ENCODE data around the gene ZNF408. TPM values are rescaled to one million over a fixed set of nuclear protein-coding genes. Genes with fewer than 3 reads are reported as not detected.

ZNF408 gene
- total RNA-seq, 2 experiments from 2014 or later, result 7.3 to 7.6 TPM

DNA sequence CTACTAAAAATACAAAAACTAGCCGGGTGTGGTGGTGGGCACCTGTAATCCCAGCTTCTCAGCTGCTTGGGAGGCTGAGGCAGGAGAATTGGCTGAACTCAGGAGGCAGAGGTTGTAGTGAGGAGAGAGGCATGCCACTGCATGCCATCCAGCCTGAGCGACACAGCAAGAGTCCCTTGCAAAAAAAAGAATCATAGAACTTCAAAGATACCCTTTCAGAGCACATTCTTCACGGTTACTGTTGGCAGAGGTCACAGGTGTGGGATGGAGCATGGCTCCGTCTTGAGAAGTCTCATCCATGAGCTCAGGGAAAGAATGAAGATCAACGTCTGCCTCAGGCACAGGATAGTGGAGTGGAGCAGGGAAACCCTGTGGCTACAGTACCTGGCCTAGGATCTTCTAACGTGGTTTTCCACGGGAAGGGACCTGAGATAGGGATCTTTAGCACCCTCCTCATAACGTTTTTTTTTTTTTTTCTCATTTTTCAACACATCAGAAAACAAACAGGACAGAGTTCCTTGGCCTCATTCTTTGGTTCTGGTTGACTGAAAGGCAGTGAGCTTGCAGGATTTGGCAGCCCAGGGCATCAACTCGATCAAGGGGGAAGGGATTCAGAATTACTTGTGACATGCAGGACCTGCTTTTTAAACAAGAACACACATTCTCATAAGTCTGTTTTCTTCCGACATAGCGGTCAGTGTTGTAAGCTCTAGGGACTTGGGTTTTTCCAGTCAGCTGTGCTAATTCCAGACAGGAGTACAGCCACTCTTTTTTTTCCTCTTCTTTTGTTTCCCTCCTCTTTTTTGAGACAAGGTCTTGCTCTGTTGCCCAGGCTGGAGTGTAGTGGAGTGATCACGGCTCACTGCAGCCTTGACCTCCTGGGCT is 41.0 kb downstream of the ZNF408 start:
- Mint-ChIP-seq H3K4me3 (no peak overlapping the region), H3K27me3 (ENCODE audit: low read depth) (no peaks in the 10 kb centered on the region), H3K36me3 (ENCODE audit: low read depth) (peaks cover 39% of the 10 kb centered on the region), H3K9me3 (no peaks in the 10 kb centered on the region), H3K27ac (no peak overlapping the region), H3K4me1 (ENCODE audit: low read depth) (no peaks in the 10 kb centered on the region)
- CTCF ChIA-PET, result interaction anchor here (0.5 kb wide), 1 partner anchor 21 kb away, joined by 4 read pairs; no protein-coding TSS in a partner anchor
- DNase-seq, result no peak
- intact Hi-C loops (cut with micrococcal nuclease), result no loop called here

GRCh38 chr11:46743043-46743442 is 42.2 kb downstream of the ZNF408 start:
- H3K36me3 Mint-ChIP-seq (ENCODE audit: low read depth), result peaks cover 44% of the 10 kb centered on the region
- H3K4me3 Mint-ChIP-seq, result no peak overlapping the region
- H3K9me3 Mint-ChIP-seq, result no peaks in the 10 kb centered on the region
- H3K27me3 Mint-ChIP-seq (ENCODE audit: low read depth), result no peaks in the 10 kb centered on the region
- no peak overlapping the region for H3K27ac Mint-ChIP-seq
- CTCF ChIA-PET, result interaction anchor here (0.9 kb wide), 1 partner anchor 8 kb away, joined by 3 read pairs; no protein-coding TSS in a partner anchor
- DNase-seq, result no peak
- H3K4me1 Mint-ChIP-seq (ENCODE audit: low read depth), result no peaks in the 10 kb centered on the region
- intact Hi-C loops (cut with micrococcal nuclease), result no loop called here

DNA sequence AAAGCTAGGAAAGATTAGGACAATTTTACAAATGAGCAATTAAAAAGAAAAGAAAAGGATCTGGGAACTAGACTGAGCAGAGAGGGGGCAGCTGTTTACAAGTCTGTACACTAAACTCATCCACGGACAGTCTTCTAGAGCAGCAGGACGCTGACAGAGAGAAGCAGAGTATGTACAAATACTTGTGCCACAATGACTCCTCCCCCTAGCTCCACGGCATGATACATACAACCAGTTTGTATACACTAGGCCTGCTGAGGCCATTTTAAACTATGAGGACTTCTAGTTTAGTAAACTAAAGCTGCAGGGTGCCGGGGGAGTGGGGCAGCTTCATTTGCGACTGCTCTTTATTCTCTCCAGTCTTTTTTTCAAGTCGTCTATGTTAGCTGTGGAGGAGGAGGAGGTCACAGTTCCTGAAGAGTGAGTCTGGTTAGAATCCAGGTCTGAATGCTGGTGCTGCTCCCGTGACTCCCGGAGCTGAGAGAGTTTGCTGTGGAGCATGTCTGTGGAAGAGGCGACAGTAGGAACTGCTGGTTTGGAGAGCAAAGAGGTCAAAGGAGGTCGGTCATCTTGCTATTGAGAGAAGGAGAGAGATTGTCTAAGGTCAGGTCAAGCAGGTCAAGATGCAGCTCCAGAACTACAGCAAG is 43.0 kb downstream of the ZNF408 start:
- Mint-ChIP-seq H3K27ac (no peak overlapping the region), H3K4me1 (ENCODE audit: low read depth) (no peaks in the 10 kb centered on the region), H3K4me3 (no peak overlapping the region), H3K36me3 (ENCODE audit: low read depth) (peaks cover 48% of the 10 kb centered on the region), H3K9me3 (no peaks in the 10 kb centered on the region), H3K27me3 (ENCODE audit: low read depth) (no peaks in the 10 kb centered on the region)
- intact Hi-C loops (cut with micrococcal nuclease), result no loop called here
- CTCF ChIA-PET, result interaction anchor here (0.8 to 0.9 kb wide), 2 partner anchors 9 to 21 kb away, joined by 3 read pairs; no protein-coding TSS in a partner anchor
- no peak for DNase-seq

DNA sequence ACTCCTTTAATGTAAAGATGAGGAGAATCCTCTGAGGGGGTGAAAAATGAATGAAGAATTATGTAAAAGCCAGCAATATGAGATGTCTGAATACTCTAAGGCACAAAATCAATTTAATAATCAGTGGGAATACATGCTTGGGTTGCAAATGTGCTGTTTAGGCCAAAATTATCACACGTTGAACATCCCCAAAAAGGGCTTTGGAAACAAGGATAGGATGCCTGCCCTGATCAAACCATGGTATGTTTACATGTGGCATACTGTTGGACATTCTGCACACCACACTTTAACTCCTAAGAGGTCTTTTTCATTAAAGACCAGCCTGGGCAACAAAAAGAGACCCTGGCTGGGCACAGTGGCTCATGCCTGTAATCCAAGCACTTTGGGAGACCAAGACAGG is 44.5 kb downstream of the ZNF408 start:
- no peak for DNase-seq
- Mint-ChIP-seq H3K9me3 (no peaks in the 10 kb centered on the region), H3K27ac (no peak overlapping the region), H3K36me3 (ENCODE audit: low read depth) (peaks cover 56% of the 10 kb centered on the region), H3K27me3 (ENCODE audit: low read depth) (no peaks in the 10 kb centered on the region), H3K4me1 (ENCODE audit: low read depth) (no peaks in the 10 kb centered on the region), H3K4me3 (no peak overlapping the region)
- intact Hi-C loops (cut with micrococcal nuclease), result no loop called here
- CTCF ChIA-PET, result no interaction called here

GRCh38 chr11:46745995-46746394 is 45.2 kb downstream of the ZNF408 start:
- DNase-seq, result no peak
- H3K36me3 Mint-ChIP-seq (ENCODE audit: low read depth), result peaks cover 62% of the 10 kb centered on the region

DNA sequence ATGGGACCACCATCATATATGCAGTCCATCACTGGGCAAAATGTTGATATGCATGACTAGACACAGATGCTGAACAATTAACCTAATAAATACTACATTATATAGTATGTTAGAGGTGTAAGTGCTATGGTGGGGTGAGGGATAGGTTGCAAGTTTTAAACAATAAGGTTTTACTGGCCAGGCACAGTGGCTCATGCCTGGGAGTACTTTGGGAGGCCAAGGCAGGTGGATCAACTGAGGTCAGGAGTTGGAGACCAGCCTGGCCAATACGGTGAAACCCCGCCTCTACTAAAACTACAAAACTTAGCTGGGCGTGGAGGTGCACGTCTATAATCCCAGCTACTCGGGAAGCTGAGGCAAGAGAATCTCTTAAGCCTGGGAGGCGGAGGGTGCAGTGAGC is 46.3 kb downstream of the ZNF408 start:
- H3K36me3 Mint-ChIP-seq (ENCODE audit: low read depth), result peaks cover 58% of the 10 kb centered on the region
- intact Hi-C loops (cut with micrococcal nuclease), result no loop called here
- no peaks in the 10 kb centered on the region for H3K4me1 Mint-ChIP-seq (ENCODE audit: low read depth)

More at GRCh38 chr11:46745995-46746394, 45.2 kb downstream of the ZNF408 start:
- Mint-ChIP-seq H3K9me3 (no peaks in the 10 kb centered on the region), H3K27ac (no peak overlapping the region), H3K4me3 (no peak overlapping the region), H3K4me1 (ENCODE audit: low read depth) (no peaks in the 10 kb centered on the region), H3K27me3 (ENCODE audit: low read depth) (no peaks in the 10 kb centered on the region)
- intact Hi-C loops (cut with micrococcal nuclease), result no loop called here
- CTCF ChIA-PET, result interaction anchor here (0.7 kb wide), 1 partner anchor 450 kb away, joined by 3 read pairs; no protein-coding TSS in a partner anchor

More for the DNA sequence above, 46.3 kb downstream of the ZNF408 start:
- CTCF ChIA-PET, result no interaction called here
- no peak overlapping the region for H3K27ac Mint-ChIP-seq
- H3K27me3 Mint-ChIP-seq (ENCODE audit: low read depth), result no peaks in the 10 kb centered on the region
- no peak overlapping the region for H3K4me3 Mint-ChIP-seq
- no peak for DNase-seq
- no peaks in the 10 kb centered on the region for H3K9me3 Mint-ChIP-seq

Small RNA genes within 50 kb of the gene (microRNA-seq; reads per million reads assigned to microRNA genes)
- gene MIR5582 (ENCODE audit: borderline microRNAs expressed, borderline replicate concordance), result 3.8 reads per million

Other genes starting within 250 kb of the ZNF408 start
- 10 to 100 TPM; 19.0 to 23.1 TPM for gene AMBRA1, start 107.0 kb upstream of the ZNF408 start, total RNA-seq
- gene HARBI1, start 83.8 kb upstream of the ZNF408 start, total RNA-seq, result 1 to 10 TPM; 2.8 to 3.1 TPM
- gene ATG13, start 83.5 kb upstream of the ZNF408 start, total RNA-seq, result 10 to 100 TPM; 54.7 to 55.6 TPM
- 10 to 100 TPM; 31.2 to 32.6 TPM for gene ARHGAP1, start 412 bp upstream of the ZNF408 start, total RNA-seq
- gene F2, start 18.2 kb downstream of the ZNF408 start, total RNA-seq, result not detected
- gene CKAP5, start 145.2 kb downstream of the ZNF408 start, total RNA-seq, result 100 to 1,000 TPM; 205 to 216 TPM
- gene LRP4, start 217.5 kb downstream of the ZNF408 start, total RNA-seq, result under 1 TPM; 0.32 to 0.52 TPM
- gene CSTPP1, start 235.7 kb downstream of the ZNF408 start, total RNA-seq, result 10 to 100 TPM; 14.0 TPM